Smooth muscle cell of the brain vasculature (primary cell): Measurements from ENCODE around the gene GPRC6A.

Source experiments
- DNase-seq: peaks from one replicate; pipeline ENCODE4 v3.0.0-alpha.2; 2012; ENCODE audit warnings: low read depth, low spot score

The GPRC6A gene

GRCh38 chr6:116779573-116780164 is 49.2 kb downstream of the GPRC6A start:
- DNase-seq = no peak

DNA sequence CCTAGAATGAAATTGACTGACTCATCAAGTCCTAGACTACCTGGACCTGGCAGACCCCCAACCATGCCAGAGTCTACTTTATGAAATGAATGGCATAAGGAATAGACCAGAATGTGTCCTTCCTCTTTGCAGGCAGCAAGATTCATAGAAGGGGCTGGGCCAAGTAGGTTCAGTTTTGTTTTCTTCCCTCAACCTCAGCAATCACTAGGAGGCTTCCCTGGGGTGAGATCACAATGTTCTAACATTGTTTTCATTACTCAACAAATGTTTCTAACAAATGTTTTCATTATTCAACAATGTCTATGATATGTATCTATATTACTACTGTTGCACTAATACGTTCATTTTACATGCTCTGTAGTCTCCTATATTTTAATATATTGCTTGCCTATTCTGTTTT is 55.0 kb downstream of the GPRC6A start:
- DNase-seq = peak; percentile 45

DNA sequence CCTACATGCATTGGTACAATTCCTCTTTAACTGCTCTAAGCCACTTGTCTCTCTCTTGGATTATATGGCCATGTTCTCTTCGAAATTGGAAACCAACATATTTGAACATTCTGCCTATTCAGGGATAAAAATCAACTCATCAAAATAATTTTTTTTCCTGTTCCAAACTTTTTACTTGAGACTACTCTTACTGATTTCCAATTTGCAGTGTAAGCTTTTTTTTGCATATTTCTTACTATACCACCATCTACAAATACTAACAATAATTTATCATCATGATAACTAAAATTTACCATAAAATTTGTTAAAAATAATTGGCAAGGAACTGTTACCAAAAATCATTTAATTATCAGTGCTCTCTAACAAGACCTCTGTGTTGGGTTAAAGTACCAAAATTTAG is 56.4 kb downstream of the GPRC6A start:
- DNase-seq = no peak

GRCh38 chr6:116767715-116768114 is 61.2 kb downstream of the GPRC6A start:
- DNase-seq = no peak

- no peak for DNase-seq
These were observed 62.2 kb downstream of the GPRC6A start for GRCh38 chr6:116766506-116767176.

DNA sequence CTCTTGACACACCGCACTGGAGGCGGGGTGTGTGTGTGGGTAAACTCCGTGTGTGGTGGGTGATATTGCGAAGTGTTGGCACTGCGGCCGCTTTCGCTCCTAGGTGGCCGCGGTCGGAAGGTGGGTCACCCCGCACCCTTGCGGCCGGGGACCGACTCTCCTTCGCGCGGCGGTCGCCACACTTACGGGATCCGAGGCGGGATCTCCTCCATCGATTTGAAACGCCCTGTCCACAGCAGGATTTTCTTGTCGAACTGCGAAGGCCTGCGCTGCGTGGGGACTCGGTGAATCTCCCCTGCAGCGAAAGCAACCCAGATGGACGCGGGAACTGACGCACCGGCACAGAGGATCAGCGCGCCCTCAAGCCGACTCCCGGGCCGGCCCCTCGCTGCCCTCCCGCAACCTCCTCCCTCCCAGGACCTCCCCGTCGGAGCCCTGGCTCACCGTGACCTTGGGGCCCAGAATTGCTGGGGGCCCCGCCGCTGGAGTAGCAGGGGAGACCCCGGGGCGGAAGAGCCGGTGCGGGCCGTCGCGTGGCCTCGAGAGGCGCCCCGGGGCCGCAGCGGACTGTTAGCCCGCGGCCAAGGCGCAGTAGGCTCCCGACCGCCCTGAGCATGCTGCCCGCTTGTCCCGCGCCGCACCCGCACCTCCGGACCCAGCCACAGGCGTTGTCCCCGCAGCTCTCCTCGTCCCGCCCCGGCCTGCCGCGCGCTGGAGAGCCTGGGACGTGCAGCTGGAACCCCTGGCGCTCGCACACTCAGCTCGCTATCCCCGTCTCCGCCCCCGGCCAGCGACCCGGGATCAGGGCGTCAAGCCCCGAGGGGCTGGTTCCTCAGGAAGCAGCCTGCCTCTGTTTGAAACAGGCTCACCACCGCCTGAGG is 63.7 kb downstream of the GPRC6A start, which contains the start of gene FAM162B:
Gene FAM162B, minus strand, starts transcription at position 759 of the 881 bp plus-strand sequence. Its CDS starts 143 bp downstream, at position 616.
- no peak for DNase-seq

- no peak for DNase-seq
These were observed 64.3 kb downstream of the GPRC6A start for GRCh38 chr6:116764629-116764960.

DNA sequence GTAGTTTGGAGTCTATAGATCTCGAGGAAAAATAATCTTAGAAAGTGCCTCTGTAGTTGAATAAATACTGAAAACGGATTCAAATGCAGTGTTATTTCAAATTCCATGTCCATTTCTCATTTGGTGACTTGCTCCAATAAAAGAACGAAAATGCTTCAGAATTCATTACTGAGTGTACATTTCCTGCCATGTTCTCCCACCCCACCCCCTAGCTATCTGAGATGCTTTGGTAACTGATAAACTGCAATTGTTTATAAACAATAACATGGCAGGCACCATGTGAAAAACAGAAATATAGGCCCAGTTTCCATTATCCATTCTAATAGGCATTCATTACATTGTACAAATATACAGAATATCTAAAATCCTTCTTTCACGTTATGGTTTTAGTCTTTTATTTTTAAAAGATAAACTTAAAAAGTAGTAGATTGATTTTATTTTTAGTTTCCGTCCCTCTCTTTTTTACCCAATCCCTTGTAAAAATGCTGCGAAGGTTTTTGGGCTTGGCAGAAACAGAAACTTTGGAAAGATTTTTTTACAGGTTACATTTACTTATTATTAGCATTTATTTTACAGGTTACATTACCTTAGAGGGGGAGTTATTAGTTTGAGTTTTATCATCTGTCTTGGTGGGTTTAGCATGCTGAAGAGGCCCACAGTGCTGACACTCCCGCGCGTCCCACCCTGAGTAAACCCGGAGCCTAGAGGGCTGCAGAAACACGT is 64.8 kb downstream of the GPRC6A start:
- no peak for DNase-seq

DNA sequence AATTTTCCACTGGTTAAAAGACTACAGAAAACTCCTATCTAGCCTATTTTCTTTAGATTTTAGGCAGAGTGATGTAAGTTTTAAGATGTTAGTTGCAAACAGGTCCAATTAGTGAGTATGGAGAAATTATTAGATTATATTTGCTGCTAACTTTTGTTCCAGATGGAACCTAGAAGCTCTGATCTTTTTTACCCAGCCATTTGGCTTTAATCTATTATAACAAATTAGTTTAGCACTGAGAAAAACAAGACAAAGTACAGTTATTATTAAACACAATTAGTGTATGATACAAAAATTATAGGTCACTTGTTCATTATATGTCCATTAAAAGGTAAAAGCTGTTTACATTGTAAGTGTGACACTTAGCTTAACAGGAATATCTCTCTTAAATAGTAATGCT is 65.8 kb downstream of the GPRC6A start:
- no peak for DNase-seq

- DNase-seq = no peak
These were observed 66.6 kb downstream of the GPRC6A start for GRCh38 chr6:116762235-116762634.

- no peak for DNase-seq
These were observed 67.1 kb downstream of the GPRC6A start for GRCh38 chr6:116761779-116762178.

DNA sequence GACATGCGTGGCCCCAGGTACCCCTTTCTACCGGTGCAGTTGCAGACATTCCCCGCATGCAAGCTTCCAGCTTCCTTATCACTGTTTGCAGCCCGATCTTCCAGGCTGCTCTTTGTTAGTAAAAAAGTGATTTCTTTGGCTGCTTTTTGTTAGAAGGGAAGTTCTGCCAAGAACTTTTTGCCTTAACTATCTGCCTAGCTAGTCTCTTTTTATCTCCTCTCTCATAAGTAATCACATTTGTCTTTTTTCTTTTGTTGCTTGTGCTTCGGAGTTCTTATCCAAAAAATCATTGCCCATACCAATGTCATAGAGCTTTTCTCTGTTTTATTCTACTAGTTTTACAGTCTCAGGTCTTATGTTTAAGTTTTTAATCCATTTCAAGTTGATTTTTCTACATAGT is 83.7 kb downstream of the GPRC6A start:
- no peak for DNase-seq
